UCSD-AML1 (cell line): ENCODE measurements around the gene SKI.
"Not testable (repeated sequence)": the region's sequence is repeated elsewhere in the genome, so short reads cannot be mapped to it uniquely, and the experiment has no call there.

Experiments
- DNase-seq: peaks from one replicate; lab custom pipeline; 2025; ENCODE audit not compliant: unreplicated experiment; lab: John Stamatoyannopoulos, UW

SKI gene

GRCh38 chr1:2290595-2291510 is 62.7 kb downstream of the SKI start:
- peak; percentile 94 for DNase-seq

- DNase-seq, result no peak
Observed at GRCh38 chr1:2291577-2291976, 63.5 kb downstream of the SKI start.

GRCh38 chr1:2292725-2293450 is 64.8 kb downstream of the SKI start:
- DNase-seq, result no peak

- DNase-seq, result no peak
Observed at GRCh38 chr1:2294033-2294724, 66.1 kb downstream of the SKI start.

- DNase-seq, result no peak
Observed at GRCh38 chr1:2294725-2295078, 66.6 kb downstream of the SKI start.

GRCh38 chr1:2295526-2295925 is 67.4 kb downstream of the SKI start:
- no peak for DNase-seq

GRCh38 chr1:2296211-2296610 is 68.1 kb downstream of the SKI start:
- DNase-seq, result not testable (repeated sequence)

GRCh38 chr1:2296614-2297013 is 68.5 kb downstream of the SKI start:
- no peak for DNase-seq

- DNase-seq, result no peak
Observed at GRCh38 chr1:2297246-2298011, 69.3 kb downstream of the SKI start.

GRCh38 chr1:2298685-2299084 is 70.6 kb downstream of the SKI start:
- DNase-seq, result no peak

- no peak for DNase-seq
Observed at GRCh38 chr1:2299131-2299627, 71.1 kb downstream of the SKI start.

GRCh38 chr1:2300004-2300771 is 72.1 kb downstream of the SKI start:
- peak; percentile 65 for DNase-seq

- DNase-seq, result peak; percentile 99
Observed at GRCh38 chr1:2300851-2301606, 72.9 kb downstream of the SKI start.

- DNase-seq, result no peak
Observed at GRCh38 chr1:2301607-2302291, 73.6 kb downstream of the SKI start.

GRCh38 chr1:2302292-2302925 is 74.3 kb downstream of the SKI start:
- no peak for DNase-seq

GRCh38 chr1:2303016-2303775 is 75.1 kb downstream of the SKI start:
- no peak for DNase-seq

GRCh38 chr1:2303781-2304180 is 75.7 kb downstream of the SKI start:
- no peak for DNase-seq

GRCh38 chr1:2304282-2304681 is 76.2 kb downstream of the SKI start:
- no peak for DNase-seq
